HG03439 (cell line): ENCODE results near the gene DNLZ.

Experiments used
- ATAC-seq: cut with Tn5 transposase; IDR thresholded peaks from one replicate; pipeline ENCODE4 v1.9.1; 2021; ENCODE audit warnings: mild to moderate bottlenecking, moderate library complexity; ENCODE audit not compliant: unreplicated experiment

Gene DNLZ

GRCh38 chr9:136333486-136333885 is 30.1 kb downstream of the DNLZ start:
- no peak for ATAC-seq

GRCh38 chr9:136333045-136333444 is 30.5 kb downstream of the DNLZ start:
- no peak for ATAC-seq

GRCh38 chr9:136332482-136332983 is 31.0 kb downstream of the DNLZ start:
- ATAC-seq, result no peak

GRCh38 chr9:136331556-136332481 is 31.7 kb downstream of the DNLZ start:
- ATAC-seq, result no peak

- no peak for ATAC-seq
These were observed 32.5 kb downstream of the DNLZ start for GRCh38 chr9:136331030-136331429.

- no peak for ATAC-seq
These were observed 33.0 kb downstream of the DNLZ start for GRCh38 chr9:136330406-136330990.

GRCh38 chr9:136329636-136330405 is 33.7 kb downstream of the DNLZ start:
- no peak for ATAC-seq

- ATAC-seq, result no peak
These were observed 34.3 kb downstream of the DNLZ start for GRCh38 chr9:136329211-136329627.

GRCh38 chr9:136328622-136329041 is 34.9 kb downstream of the DNLZ start:
- no peak for ATAC-seq

GRCh38 chr9:136328011-136328621 is 35.4 kb downstream of the DNLZ start:
- no peak for ATAC-seq

- no peak for ATAC-seq
These were observed 36.1 kb downstream of the DNLZ start, which contains the start of gene GPSM1 for GRCh38 chr9:136327304-136327974. GPSM1 (plus strand) TSS chr9:136327539; CDS start chr9:136327696, 157 bp downstream.

GRCh38 chr9:136326761-136327303 is 36.7 kb downstream of the DNLZ start:
- no peak for ATAC-seq

GRCh38 chr9:136326061-136326760 is 37.3 kb downstream of the DNLZ start:
- ATAC-seq, result no peak

GRCh38 chr9:136325358-136325757 is 38.2 kb downstream of the DNLZ start:
- ATAC-seq, result no peak

GRCh38 chr9:136324501-136325300 is 38.8 kb downstream of the DNLZ start:
- ATAC-seq, result no peak

GRCh38 chr9:136323371-136323789 is 40.2 kb downstream of the DNLZ start:
- ATAC-seq, result no peak

- ATAC-seq, result no peak
These were observed 40.7 kb downstream of the DNLZ start for GRCh38 chr9:136322756-136323330.

GRCh38 chr9:136321561-136321960 is 42.0 kb downstream of the DNLZ start:
- no peak for ATAC-seq
